ENCODE data around the gene MMP15.

- TF ChIP-seq CTCF (IDR thresholded peaks at IDR 0.05): no peak
- no peak for TF ChIP-seq POLR2A (IDR thresholded peaks at IDR 0.05)
Measured at GRCh38 chr16:57994361-57994760, 31.2 kb upstream of the MMP15 start.

All from Peyer's patch (tissue), 4 donors.